SK-N-SH (cell line): ENCODE data around the gene TRNT1.

Experiments
- CTCF ChIP-seq: fragments of 200-600 bp; sonication (generic); IDR thresholded peaks from 2 replicates; pipeline ENCODE4 v1.6.1; 2017; ENCODE audit warnings: antibody characterized with exemption, mild to moderate bottlenecking, moderate library complexity
- JUND ChIP-seq: IDR thresholded peaks from 2 replicates; pipeline ENCODE4 v1.4.0; 2012
- MAX ChIP-seq: IDR thresholded peaks from 2 replicates; pipeline ENCODE4 v1.4.0; 2012; ENCODE audit warnings: low read depth
- MXI1 ChIP-seq: IDR thresholded peaks from 2 replicates; pipeline ENCODE4 v1.6.1; 2012; ENCODE audit warnings: mild to moderate bottlenecking, low read depth, low read length, improper control_type of control experiment
- POLR2AphosphoS5 ChIP-seq: IDR thresholded peaks from 2 replicates; pipeline ENCODE4 v1.6.1; 2012; ENCODE audit warnings: low read depth, low read length
- RAD21 ChIP-seq: IDR thresholded peaks from 2 replicates; pipeline ENCODE4 v1.6.1; 2012; ENCODE audit warnings: mild to moderate bottlenecking, low read length
- RCOR1 ChIP-seq: fragments of 150-350 bp; IDR thresholded peaks from 2 replicates; pipeline ENCODE4 v1.6.1; 2017; ENCODE audit warnings: antibody characterized with exemption, low read length
- REST ChIP-seq: IDR thresholded peaks from 2 replicates; pipeline ENCODE4 v1.6.1; 2012; ENCODE audit warnings: mild to moderate bottlenecking, low read depth, low read length, moderate library complexity
- ZBTB33 ChIP-seq: IDR thresholded peaks from 2 replicates; pipeline ENCODE4 v1.4.0; 2012; ENCODE audit warnings: low read depth, borderline replicate concordance

- TF ChIP-seq REST: no peak
- TF ChIP-seq POLR2AphosphoS5: no peak
- TF ChIP-seq RCOR1: no peak
- no peak for TF ChIP-seq CTCF
- TF ChIP-seq JUND: no peak
- no peak for TF ChIP-seq ZBTB33
- no peak for TF ChIP-seq MXI1
- no peak for TF ChIP-seq RAD21
- no peak for TF ChIP-seq MAX
Measured at GRCh38 chr3:3109407-3110298, 17.1 kb upstream of the TRNT1 start.
